ENCODE measurements around the gene HHLA2. TPM values are rescaled to one million over a fixed set of nuclear protein-coding genes. Genes with fewer than 3 reads are reported as not detected.

HHLA2 gene
- total and polyA plus RNA-seq, 2 of the 8 experiments (the other 6 are each of a cell fraction or from before 2014, with no cell fraction given): not detected

DNA sequence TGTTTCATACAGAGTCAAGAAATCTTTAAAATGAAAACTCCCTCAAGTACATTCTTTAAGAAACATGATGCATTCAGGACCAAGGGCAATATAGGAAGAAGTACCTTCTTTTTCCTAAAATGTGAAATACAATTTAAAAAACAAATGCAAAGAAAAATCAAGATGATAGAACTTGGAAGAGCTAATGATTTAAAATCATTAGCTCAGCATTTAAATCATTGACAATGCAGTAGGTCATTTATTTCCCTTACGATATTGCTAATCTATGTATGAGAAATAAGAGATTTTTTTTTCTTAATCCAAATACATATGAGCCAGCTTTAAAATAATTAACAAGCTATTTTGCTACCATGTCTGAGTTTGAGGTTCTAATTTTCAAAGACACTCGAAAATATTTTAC, 105.5 kb downstream of the HHLA2 start (continued):
- TF ChIP-seq GABPA (IDR thresholded peaks at IDR 0.05; ENCODE audit: borderline replicate concordance, insufficient read depth, low read length) (no peak), EP300 (IDR thresholded peaks at IDR 0.05; ENCODE audit: borderline replicate concordance in 1 of 2, low read depth in 2 of 2, low read length in 2 of 2) (no peak), EZH2 (IDR thresholded peaks at IDR 0.05; ENCODE audit: low read depth, low read length, severe bottlenecking) (no peak), RXRA (IDR thresholded peaks at IDR 0.05; ENCODE audit: insufficient read depth, low read depth, low read length) (no peak), SIN3A (conservative IDR thresholded peaks at IDR 0.05 in 1 of 2, IDR thresholded peaks at IDR 0.05 in 1 of 2; ENCODE audit: low read depth in 1 of 2, low read length in 2 of 2) (no peak), TCF12 (IDR thresholded peaks at IDR 0.05; ENCODE audit: low read depth, low read length) (no peak), RAD21 (IDR thresholded peaks at IDR 0.05 in 1 of 2, conservative IDR thresholded peaks at IDR 0.05 in 1 of 2; ENCODE audit: low read depth in 2 of 2, low read length in 2 of 2) (no peak)
